Caki2 (cell line): ENCODE results near the gene GRXCR2. TPM values are rescaled to one million over a fixed set of nuclear protein-coding genes. Genes with fewer than 3 reads are reported as not detected.

Experiments
- DNase-seq: peaks from one replicate; pipeline ENCODE4 v3.0.0-alpha.2; 2015; ENCODE audit warnings: low read depth
- in situ Hi-C: cut with HindIII; loops from 2 replicates; pipeline ENCODE4 v1.10.0; 2016; ENCODE audit warnings: low sequenced_read_pairs, low pct_unique_long_range_greater_than_20kb, mixed read lengths
- total RNA-seq: library from RNA; depleted of rRNA; stranded (reverse); fragments of >200 nt; shearing (Covaris generic); gene quantifications from 2 replicates; pipeline ENCODE4 v1.2.3, GENCODE V29; 2014; ENCODE audit warnings: low replicate concordance; rRNA removed

The GRXCR2 gene
- not detected in 2 replicates for total RNA-seq

GRCh38 chr5:145872914-145873313 is at the start of gene GRXCR2:
Gene GRXCR2, minus strand, starts transcription at chr5:145873014. Its CDS starts 46 bp downstream, at chr5:145872968.
- no peak for DNase-seq
- in situ Hi-C loops = no loop called here

GRCh38 chr5:145922059-145922458 is 49.2 kb upstream of the GRXCR2 start:
- in situ Hi-C loops = no loop called here
- no peak for DNase-seq

- DNase-seq = no peak
- in situ Hi-C loops = no loop called here
These were observed 48.4 kb upstream of the GRXCR2 start for GRCh38 chr5:145921211-145921610.

GRCh38 chr5:145920542-145921210 is 47.9 kb upstream of the GRXCR2 start:
- in situ Hi-C loops = no loop called here
- no peak for DNase-seq

GRCh38 chr5:145919413-145919812 is 46.6 kb upstream of the GRXCR2 start:
- in situ Hi-C loops = no loop called here
- no peak for DNase-seq

GRCh38 chr5:145918397-145918796 is 45.6 kb upstream of the GRXCR2 start:
- in situ Hi-C loops = no loop called here
- DNase-seq = no peak

GRCh38 chr5:145917288-145917687 is 44.5 kb upstream of the GRXCR2 start:
- in situ Hi-C loops = no loop called here

GRCh38 chr5:145915970-145916638 is 43.3 kb upstream of the GRXCR2 start:
- DNase-seq = no peak
- in situ Hi-C loops = no loop called here

More at GRCh38 chr5:145917288-145917687, 44.5 kb upstream of the GRXCR2 start:
- DNase-seq = no peak

- DNase-seq = no peak
- in situ Hi-C loops = no loop called here
These were observed 40.9 kb upstream of the GRXCR2 start for GRCh38 chr5:145913701-145914100.

- no peak for DNase-seq
- in situ Hi-C loops = no loop called here
These were observed 39.8 kb upstream of the GRXCR2 start for GRCh38 chr5:145912594-145912993.

GRCh38 chr5:145912019-145912418 is 39.2 kb upstream of the GRXCR2 start:
- no peak for DNase-seq
- in situ Hi-C loops = no loop called here

GRCh38 chr5:145911164-145911563 is 38.4 kb upstream of the GRXCR2 start:
- in situ Hi-C loops = no loop called here
- DNase-seq = no peak

- no peak for DNase-seq
- in situ Hi-C loops = no loop called here
These were observed 35.6 kb upstream of the GRXCR2 start for GRCh38 chr5:145908206-145908960.

- DNase-seq = no peak
- in situ Hi-C loops = no loop called here
These were observed 33.6 kb upstream of the GRXCR2 start for GRCh38 chr5:145906401-145906800.

GRCh38 chr5:145904743-145905142 is 31.9 kb upstream of the GRXCR2 start:
- no peak for DNase-seq
- in situ Hi-C loops = no loop called here

- in situ Hi-C loops = no loop called here
- no peak for DNase-seq
These were observed 31.1 kb upstream of the GRXCR2 start for GRCh38 chr5:145903867-145904266.

GRCh38 chr5:145903113-145903512 is 30.3 kb upstream of the GRXCR2 start:
- in situ Hi-C loops = no loop called here
- no peak for DNase-seq

- in situ Hi-C loops = no loop called here
- no peak for DNase-seq
These were observed 29.6 kb upstream of the GRXCR2 start for GRCh38 chr5:145902421-145902820.

GRCh38 chr5:145898171-145898570 is 25.4 kb upstream of the GRXCR2 start:
- DNase-seq = no peak
- in situ Hi-C loops = no loop called here
